ENCODE data around the gene UNC5CL. TPM values are rescaled to one million over a fixed set of nuclear protein-coding genes. Genes with fewer than 3 reads are reported as not detected.

UNC5CL gene
- total and polyA plus RNA-seq, 2 of the 8 experiments (the other 6 are each of a cell fraction or from before 2014, with no cell fraction given) = 1.3 to 1.7 TPM

DNA sequence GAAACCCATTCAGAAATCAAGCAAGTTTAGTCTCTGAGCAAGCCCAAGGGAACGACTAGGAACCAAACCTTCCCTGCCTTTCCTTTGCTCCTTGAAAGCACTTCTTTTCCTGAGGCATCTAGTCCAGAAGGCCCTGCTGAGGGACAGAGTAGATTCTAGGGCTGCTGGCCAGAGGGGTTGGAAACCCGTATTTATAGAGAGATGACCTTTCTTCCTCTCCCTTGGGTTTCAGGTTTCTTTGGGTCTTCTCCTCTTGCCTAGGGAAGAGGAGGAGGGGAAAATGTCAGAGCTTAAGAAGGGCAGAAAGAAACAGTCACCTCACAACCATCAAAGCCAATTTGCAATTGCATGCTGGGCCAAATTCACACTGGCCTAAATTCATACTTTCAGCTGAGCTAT is 19.8 kb upstream of the UNC5CL start (continued):
- TF ChIP-seq, protein P1, sequence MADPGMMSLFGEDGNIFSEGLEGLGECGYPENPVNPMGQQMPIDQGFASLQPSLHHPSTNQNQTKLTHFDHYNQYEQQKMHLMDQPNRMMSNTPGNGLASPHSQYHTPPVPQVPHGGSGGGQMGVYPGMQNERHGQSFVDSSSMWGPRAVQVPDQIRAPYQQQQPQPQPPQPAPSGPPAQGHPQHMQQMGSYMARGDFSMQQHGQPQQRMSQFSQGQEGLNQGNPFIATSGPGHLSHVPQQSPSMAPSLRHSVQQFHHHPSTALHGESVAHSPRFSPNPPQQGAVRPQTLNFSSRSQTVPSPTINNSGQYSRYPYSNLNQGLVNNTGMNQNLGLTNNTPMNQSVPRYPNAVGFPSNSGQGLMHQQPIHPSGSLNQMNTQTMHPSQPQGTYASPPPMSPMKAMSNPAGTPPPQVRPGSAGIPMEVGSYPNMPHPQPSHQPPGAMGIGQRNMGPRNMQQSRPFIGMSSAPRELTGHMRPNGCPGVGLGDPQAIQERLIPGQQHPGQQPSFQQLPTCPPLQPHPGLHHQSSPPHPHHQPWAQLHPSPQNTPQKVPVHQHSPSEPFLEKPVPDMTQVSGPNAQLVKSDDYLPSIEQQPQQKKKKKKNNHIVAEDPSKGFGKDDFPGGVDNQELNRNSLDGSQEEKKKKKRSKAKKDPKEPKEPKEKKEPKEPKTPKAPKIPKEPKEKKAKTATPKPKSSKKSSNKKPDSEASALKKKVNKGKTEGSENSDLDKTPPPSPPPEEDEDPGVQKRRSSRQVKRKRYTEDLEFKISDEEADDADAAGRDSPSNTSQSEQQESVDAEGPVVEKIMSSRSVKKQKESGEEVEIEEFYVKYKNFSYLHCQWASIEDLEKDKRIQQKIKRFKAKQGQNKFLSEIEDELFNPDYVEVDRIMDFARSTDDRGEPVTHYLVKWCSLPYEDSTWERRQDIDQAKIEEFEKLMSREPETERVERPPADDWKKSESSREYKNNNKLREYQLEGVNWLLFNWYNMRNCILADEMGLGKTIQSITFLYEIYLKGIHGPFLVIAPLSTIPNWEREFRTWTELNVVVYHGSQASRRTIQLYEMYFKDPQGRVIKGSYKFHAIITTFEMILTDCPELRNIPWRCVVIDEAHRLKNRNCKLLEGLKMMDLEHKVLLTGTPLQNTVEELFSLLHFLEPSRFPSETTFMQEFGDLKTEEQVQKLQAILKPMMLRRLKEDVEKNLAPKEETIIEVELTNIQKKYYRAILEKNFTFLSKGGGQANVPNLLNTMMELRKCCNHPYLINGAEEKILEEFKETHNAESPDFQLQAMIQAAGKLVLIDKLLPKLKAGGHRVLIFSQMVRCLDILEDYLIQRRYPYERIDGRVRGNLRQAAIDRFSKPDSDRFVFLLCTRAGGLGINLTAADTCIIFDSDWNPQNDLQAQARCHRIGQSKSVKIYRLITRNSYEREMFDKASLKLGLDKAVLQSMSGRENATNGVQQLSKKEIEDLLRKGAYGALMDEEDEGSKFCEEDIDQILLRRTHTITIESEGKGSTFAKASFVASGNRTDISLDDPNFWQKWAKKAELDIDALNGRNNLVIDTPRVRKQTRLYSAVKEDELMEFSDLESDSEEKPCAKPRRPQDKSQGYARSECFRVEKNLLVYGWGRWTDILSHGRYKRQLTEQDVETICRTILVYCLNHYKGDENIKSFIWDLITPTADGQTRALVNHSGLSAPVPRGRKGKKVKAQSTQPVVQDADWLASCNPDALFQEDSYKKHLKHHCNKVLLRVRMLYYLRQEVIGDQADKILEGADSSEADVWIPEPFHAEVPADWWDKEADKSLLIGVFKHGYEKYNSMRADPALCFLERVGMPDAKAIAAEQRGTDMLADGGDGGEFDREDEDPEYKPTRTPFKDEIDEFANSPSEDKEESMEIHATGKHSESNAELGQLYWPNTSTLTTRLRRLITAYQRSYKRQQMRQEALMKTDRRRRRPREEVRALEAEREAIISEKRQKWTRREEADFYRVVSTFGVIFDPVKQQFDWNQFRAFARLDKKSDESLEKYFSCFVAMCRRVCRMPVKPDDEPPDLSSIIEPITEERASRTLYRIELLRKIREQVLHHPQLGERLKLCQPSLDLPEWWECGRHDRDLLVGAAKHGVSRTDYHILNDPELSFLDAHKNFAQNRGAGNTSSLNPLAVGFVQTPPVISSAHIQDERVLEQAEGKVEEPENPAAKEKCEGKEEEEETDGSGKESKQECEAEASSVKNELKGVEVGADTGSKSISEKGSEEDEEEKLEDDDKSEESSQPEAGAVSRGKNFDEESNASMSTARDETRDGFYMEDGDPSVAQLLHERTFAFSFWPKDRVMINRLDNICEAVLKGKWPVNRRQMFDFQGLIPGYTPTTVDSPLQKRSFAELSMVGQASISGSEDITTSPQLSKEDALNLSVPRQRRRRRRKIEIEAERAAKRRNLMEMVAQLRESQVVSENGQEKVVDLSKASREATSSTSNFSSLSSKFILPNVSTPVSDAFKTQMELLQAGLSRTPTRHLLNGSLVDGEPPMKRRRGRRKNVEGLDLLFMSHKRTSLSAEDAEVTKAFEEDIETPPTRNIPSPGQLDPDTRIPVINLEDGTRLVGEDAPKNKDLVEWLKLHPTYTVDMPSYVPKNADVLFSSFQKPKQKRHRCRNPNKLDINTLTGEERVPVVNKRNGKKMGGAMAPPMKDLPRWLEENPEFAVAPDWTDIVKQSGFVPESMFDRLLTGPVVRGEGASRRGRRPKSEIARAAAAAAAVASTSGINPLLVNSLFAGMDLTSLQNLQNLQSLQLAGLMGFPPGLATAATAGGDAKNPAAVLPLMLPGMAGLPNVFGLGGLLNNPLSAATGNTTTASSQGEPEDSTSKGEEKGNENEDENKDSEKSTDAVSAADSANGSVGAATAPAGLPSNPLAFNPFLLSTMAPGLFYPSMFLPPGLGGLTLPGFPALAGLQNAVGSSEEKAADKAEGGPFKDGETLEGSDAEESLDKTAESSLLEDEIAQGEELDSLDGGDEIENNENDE (IDR thresholded peaks at IDR 0.05; ENCODE audit: insufficient replicate concordance, low read length) = no peak
- TF ChIP-seq, protein P2, sequence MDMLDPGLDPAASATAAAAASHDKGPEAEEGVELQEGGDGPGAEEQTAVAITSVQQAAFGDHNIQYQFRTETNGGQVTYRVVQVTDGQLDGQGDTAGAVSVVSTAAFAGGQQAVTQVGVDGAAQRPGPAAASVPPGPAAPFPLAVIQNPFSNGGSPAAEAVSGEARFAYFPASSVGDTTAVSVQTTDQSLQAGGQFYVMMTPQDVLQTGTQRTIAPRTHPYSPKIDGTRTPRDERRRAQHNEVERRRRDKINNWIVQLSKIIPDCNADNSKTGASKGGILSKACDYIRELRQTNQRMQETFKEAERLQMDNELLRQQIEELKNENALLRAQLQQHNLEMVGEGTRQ (IDR thresholded peaks at IDR 0.05; ENCODE audit: low read length) = no peak
- TF ChIP-seq ASH2L (IDR thresholded peaks at IDR 0.05; ENCODE audit: low read length) = no peak
- no peak for TF ChIP-seq SRF (IDR thresholded peaks at IDR 0.05; ENCODE audit: low read depth, low read length)
- no peak for TF ChIP-seq POLR2A (IDR thresholded peaks at IDR 0.05; ENCODE audit: control extremely low read depth in 1 of 2, low read depth in 2 of 2, low read length in 2 of 2)
- TF ChIP-seq GTF2F1 (IDR thresholded peaks at IDR 0.05; ENCODE audit: borderline replicate concordance, low read depth, low read length) = no peak
- TF ChIP-seq TAF1 (IDR thresholded peaks at IDR 0.05; ENCODE audit: low read depth, low read length) = no peak
- no peak for TF ChIP-seq CREB1 (IDR thresholded peaks at IDR 0.05)
- TF ChIP-seq NANOG (IDR thresholded peaks at IDR 0.05; ENCODE audit: insufficient read depth, low read depth, low read length, poor library complexity, severe bottlenecking) = no peak

All from H1 (cell line).